Muscle of arm (tissue), 12 donors: ENCODE results near the gene TNRC6C. TPM values are rescaled to one million over a fixed set of nuclear protein-coding genes. Genes with fewer than 3 reads are reported as not detected.

Experiments used
- DNase-seq: peaks from one replicate; pipeline ENCODE4 v3.0.0-alpha.2; 2013
- polyA plus RNA-seq, 12 donors: library from polyadenylated mRNA; unstranded; fragments of 120-200 nt; gene quantifications; one replicate each; pipeline ENCODE4 v1.2.1, GENCODE V29; 2013; ENCODE audit not compliant: insufficient read length in 12 of 12

Gene TNRC6C
- polyA plus RNA-seq, 12 donors, result 7.7 to 15.5 (median 9.8) TPM; not detected in 1

DNA sequence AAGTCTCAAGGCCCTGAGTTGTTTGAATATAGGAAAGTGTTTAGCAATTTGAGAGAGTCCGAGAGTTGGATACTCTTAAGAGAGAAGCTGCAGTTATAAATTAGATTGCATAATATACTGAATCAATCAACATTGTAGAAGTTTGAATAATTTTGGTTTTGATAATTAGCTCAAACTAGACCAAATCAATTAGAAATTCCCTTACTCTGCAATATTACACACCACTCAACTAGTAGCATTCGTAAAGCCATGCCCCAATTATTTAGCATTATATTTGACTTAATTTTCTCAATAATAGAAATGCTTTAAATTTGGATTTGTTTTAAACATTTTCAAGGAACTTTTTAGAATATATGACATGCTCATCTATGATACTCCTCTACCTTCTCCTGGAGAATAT is 49.1 kb downstream of the TNRC6C start:
- no peak for DNase-seq

DNA sequence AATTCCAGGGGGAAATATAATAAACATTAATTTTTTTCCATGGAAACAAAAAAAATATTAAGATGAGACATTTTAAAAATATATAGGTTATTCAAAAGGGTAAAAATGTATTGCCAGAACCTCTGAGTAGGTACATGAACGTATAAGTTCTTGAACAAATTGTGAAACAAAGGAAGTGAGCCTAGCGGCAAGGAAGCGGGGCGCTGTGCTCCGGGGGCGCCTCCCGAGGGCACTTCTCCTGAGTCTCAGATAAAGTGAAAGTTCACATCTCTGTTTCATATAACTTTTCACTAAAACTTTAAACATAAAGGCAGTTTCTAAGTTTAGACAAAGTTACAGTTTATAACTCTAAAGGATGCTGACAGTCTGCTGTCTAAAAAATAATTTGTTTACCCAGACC is 52.3 kb downstream of the TNRC6C start:
- DNase-seq, result no peak

DNA sequence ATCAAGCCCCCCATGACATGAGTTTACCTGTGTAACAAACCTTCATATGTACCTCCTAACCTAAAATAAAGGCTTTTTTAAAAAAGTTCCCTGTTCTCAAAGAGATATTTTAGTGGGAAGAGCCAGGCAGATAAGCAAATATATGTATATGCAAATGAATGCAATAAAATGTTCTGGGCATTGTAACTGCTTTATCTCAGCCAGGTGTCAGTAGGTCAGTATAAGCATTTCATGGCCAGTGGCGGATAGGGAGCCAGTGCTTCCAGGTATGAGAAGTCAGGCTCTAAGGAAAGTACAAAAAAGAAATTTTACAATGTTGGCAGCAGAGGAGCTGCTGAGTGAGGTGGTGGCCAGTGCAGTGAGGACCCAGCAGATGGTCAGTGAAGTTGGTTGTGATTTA is 53.9 kb downstream of the TNRC6C start:
- DNase-seq, result no peak

DNA sequence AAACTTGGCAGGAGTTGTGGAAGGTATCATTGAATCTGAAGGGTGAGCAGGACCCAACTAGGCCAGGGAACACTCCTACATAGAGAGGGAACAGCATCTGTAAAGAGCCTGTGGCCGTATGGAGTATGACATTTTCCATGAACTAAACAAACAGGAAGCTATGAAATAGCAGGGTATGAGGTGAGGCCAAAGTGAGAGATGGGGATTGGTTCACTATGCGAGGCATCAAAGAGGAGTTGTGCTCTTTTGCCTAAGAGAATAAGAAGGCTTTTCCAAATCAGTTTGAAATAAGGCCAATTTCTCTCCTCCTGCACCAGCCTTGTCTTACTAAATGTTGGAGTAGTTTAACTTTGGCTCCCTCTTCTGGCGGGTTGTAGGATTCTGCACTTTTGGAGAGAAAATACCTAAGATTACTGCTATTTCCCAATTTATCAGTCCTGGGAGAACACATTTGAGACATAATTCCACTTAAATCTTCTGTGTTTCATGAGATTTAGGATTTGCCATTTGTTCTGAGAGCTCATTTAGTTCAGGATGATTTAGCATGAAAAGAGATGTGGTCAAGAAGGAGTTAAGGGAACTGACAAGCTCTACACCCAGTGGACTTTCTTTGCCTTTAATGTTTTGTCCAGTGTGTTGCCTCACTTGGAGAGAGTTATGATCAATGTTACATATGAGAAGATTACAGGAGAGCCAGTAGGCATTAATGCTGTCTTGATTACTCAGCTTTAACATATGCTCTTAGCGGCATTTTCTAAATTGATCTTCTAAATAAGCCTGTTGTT is 55.4 kb downstream of the TNRC6C start:
- peak; percentile 79 for DNase-seq

DNA sequence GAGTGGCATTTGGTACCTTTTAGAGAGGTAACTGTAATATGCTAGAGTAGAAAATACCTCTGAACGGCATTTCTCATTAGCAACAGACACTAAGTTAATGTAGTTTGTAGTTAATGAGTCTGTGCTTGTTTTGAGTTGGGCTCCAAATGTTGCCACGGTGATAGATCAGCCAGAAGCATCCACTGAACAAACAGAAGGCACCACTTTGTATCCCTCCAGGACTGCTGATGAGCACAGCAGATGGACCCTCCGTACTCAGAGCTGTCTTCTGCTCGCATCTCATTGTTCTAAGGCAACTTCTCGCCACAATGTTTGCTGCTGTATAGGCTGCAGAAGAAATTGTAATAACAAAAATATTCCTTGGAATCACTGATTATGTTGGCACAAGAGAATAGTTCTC is 56.1 kb downstream of the TNRC6C start:
- no peak for DNase-seq

DNA sequence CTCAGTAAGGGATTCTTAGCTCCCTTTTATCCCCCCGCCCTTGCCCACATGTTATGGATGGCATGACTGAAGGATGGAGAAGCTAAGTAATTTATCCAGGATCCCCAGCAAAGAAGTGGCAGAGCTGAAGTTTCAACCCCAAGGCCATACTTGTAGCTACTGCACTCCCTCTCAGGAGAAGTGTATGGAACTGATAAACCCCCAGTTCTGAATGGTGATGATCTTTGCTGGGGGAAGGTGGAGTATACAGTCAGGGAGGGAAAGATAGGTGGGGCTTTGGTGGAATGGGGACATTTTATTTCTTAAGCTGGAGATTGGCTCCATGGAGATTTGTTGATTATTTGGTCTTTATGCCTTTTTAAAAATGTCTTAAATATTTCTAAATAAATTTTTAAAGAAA is 58.3 kb downstream of the TNRC6C start:
- no peak for DNase-seq

DNA sequence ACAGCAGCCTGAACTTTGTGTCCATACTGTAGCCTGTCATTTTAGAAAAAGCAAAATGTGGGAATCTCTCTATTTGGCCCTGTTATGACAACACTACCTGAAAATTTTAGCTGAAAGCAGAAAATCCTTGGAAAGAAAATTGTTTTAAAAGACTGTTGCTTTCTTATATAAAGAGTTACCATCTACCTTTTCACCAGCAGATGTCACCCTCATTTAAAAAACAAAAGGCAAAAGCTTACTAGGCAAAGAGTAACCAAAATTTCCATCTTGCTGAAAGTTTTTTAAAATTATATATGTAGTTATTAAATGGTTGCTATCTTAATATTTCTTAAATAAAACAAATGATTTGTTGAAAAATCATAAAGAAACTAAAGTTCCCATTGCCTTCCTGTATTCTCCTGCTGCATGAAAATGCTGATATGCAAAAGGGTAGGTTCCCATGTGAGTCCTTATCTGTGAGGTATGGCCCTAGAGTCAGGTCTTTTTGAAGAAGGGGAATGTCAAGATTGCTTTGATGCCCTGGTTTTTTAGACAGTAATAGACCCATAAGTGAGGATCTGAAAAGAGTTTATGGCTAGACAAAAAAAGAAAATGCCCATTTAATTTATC is 61.0 kb downstream of the TNRC6C start:
- DNase-seq, result peak; percentile 38

DNA sequence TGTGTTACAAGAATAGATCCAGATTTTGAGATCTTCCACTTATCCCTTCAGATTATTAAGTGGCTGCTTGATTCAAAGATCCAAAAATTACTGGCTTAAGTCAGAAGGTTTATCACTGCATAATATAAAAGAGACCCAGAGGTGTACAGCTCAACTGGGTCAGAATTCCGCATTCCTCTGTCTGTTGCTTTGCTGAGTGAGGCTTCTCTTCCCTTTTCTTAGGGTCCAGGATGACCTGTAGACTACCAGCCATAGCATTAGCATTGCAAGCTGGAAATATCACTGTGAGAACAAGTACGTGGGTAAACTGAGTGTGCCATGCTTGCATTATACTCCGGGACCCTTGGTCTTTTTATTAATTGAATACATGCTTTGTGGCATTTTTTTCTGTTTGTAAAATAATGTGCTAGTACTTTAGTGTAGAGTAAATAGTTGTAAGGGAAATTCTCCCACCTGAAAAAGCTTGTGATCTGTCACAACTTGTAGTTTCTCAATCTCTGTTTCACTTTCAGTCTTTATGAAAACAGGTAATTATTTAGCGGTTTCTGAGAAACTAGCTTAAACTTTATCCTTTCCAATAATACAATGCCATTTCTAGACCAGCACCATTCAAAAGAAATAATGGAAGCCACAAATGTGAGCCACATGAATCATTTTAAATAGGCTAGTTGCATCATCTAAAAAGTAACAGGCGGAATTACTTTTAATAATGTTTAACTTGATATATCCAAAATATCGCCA is 61.6 kb downstream of the TNRC6C start:
- no peak for DNase-seq

DNA sequence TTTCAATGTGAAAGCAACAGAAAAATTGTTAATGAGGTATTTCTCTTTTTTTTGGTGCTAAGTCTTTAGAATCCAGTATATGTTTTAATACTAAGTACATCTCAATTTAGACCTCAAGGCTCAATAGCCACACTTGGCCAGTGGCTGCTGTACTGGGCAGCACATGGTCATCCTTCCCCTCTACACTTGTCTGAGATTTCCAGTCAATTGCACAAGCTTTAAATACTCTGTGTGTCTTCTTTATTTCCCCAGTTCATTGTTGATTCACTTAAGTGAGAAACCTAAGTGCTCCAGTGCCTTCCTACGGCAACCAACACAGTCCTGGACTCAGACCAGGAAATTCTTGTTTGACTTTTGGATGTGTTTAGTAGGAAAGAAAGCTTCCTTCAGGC is 62.2 kb downstream of the TNRC6C start:
- no peak for DNase-seq

DNA sequence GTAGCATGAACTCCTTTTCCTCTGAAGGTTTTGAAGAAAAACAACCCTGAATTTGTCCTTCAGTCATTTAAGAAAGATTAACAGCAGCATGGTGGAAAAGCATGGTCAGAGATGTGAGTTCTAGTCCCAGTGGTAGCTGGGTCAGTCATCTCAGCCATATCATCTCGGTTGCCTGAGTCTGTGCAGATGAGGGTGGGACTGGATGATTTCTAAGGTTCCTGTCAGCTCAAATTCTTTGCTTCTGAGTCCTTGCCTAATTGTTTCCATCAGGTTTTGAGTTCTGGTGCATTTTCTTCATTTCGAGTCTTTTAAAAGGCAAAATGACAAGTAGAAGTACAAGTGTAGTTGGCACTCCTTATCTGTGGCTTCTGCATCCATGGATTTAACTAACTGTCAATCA is 63.9 kb downstream of the TNRC6C start:
- DNase-seq, result no peak

DNA sequence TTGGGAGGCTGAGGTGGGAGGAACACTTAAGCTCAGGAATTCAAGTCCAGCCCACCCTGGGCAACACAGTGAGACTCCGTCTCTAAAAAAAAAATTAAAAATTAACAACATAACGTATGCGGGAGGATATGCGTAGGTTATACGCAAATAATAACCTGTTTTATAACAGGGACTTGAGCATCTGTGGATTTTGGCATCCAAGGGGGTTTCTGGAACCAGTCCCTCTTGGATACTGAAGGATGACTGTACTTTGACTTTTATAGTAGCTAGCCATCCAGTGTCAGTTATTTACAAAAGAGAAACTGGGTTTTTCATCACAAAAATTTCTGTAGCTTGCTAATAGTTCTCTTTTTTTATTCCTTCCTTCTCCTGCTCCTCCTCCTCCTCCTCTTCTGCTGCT is 64.5 kb downstream of the TNRC6C start:
- DNase-seq, result no peak

DNA sequence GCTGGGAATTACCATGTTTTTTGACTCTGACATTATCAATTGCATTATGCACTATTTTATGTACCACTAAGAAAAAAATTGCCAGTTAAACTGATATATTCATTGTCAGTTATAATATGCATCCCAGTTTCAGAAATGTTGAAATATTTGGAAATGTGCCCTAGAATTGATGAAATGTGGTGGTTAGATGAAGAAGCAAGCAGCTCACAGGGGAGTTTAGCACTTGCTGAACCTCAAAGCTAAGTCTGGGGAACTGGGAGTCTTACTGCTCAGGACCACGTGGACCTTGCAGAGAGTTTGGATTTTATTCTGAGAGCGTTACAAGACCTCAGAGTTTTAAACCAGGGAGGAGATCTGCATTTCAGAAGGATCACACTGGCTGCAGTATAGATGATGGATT is 67.9 kb downstream of the TNRC6C start:
- no peak for DNase-seq

DNA sequence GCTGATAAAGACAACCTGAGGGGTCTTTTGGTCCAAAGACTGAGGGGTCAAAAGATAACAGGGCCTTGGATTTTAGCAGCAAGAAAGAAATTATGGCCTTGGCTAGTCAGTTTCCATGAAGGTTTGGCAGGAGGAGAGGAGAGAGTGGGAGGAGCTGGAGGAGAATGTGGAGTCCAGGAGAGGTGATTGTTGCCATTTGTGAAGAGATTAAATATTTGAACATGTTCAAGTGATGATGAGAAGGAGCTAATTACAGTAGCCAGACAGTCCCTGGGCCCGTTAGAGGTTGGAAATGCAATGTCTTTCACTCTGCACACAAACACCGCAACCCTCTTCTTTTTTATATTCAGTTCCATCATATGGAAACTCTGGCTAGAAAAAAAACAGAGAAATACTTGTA is 68.6 kb downstream of the TNRC6C start:
- DNase-seq, result no peak

DNA sequence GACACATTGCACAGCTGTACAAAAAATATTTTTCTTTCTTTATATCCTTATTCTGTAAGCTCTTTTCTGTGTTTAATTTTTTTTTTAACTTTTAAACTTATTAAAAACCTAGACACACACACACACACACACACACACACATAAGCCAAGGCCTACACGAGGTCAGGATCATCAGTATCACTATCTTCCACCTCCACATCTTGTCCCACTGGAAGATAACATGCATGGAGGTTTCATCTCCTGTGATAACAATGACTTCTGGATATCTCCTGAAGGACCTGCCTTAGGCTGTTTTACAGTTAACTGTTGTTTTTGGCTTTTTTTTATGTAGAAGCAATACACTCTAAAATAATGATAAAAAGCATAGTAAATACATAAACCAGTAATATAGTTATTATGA is 71.2 kb downstream of the TNRC6C start:
- no peak for DNase-seq

DNA sequence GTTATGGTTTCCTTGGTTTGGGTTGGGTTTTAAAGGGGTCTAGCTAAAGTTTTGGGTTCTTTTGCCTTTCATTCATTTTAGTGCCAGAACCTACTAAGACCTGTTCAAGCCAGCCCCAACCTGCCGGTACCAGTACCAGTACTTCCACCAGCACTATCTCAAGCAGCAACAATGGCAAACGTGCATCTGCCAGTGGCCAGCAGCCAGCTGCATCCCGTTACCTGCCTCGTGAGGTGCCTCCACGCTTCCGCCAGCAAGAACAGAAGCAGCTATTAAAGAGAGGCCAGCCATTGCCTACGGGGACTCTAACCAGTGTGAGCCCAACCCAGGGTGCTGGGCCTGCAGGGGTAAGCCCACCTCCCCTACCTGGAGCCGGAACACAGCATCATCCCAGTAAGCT is 72.9 kb downstream of the TNRC6C start:
- no peak for DNase-seq

DNA sequence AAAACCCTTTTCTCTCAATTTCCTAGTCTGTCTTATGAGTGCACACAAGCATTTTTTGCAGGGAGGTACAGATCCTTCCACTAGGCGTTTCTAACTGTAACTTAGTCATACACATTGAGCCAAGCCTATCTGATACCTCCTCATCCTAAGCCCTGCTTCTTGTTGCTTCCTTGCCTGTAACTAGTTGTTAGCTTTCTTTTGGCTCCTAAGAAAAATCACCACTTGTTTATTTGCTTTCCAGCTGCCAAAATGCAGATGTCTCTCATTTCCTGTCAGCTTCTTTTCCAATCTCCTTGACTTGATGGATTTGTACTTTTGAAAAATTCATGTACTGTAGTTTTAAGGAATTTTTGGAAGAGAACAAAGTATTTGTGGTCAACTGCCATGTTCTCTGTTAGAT is 73.7 kb downstream of the TNRC6C start:
- DNase-seq, result no peak

DNA sequence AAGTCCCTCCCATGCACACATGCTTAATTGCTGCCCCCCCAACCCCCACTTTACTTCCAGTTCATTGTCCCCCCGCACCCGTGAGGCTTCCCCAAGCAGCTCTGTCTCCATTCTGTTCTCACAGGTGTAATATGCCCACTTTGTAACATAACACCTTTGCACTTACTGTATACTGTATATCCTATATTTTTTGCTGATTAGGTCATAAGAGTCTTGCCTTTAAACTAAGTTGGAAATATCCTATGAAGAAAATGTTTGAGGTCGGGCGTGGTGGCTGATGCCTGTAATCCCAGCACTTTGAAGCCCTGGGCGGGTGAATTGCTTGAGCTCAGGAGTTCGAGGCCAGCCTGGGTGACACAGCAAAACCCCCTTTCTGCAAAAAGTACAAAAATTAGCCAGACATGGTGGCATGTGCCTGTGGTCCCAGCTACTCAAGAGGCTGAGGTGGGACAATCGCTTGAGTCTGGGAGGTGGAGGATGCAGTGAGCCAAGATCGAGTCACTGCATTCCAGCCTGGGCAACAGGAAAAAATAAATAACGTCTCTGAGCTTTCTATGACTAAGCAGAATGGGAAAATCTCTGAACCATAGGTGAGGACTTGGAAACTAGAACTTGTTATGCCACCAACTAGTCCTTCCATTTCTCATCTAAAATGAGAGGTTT is 76.1 kb downstream of the TNRC6C start:
- DNase-seq, result no peak

DNA sequence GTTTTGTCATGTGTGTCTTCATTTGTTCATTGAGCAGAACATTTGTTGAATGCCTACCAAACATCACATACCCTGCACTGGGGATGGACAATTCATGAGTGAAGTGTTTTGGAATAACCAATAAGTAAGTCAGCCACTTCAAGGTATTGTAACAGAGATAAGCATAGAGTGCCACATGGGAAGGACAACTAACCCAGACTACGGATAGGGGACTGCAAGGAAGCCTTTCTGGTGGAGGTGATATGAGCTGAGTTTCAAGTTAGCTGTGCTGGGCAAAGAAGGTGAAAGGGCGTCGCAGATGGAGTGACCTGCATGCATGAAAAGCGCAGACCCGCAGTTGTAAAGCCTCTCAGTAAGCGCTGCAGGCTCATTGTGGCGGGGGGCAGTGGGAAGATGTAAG is 78.8 kb downstream of the TNRC6C start:
- no peak for DNase-seq

DNA sequence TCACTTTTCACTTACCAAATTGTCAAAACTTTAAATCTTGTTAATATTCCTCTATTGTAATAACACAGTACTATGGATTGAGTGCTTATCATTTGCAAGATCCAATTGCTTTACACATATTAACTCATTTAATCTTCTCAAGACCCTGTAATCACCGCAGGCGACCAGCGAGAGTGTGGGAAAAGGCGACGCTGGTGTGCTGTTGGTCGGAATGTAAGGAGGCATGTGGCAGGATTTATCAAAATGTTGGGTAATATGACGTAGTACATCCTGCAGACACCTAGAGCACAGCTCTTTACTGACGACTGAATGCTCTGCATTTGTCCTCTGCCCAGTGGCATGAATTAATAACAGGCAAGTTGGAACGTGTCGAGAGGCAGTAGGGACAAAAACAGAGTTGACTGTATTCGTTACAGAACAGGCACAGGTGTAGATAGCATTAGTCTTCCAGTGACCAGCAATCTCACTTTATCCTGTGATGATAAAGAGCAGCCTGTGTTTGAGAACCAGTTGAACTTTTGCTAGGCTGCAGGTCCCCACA is 80.3 kb downstream of the TNRC6C start:
- DNase-seq, result no peak

DNA sequence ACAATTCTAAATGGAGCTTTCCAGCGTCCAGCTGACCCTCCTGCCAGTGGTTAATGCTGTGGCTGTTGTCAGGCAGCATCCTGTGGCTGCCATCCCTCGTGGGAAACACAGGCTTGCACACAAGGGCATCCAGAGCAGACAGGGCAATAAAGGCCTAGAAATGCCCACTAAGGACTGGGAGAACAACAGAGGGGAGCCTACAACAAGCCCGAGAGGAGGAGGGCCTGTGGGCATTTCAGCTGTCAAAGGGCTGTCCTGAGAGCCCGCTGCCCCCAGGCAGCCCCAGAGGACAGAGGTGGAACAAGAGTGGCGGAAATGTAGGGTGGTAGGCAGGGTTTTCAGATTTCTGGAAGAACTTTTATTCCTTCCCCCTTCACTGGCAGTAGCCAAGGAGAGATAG is 81.1 kb downstream of the TNRC6C start:
- no peak for DNase-seq

DNA sequence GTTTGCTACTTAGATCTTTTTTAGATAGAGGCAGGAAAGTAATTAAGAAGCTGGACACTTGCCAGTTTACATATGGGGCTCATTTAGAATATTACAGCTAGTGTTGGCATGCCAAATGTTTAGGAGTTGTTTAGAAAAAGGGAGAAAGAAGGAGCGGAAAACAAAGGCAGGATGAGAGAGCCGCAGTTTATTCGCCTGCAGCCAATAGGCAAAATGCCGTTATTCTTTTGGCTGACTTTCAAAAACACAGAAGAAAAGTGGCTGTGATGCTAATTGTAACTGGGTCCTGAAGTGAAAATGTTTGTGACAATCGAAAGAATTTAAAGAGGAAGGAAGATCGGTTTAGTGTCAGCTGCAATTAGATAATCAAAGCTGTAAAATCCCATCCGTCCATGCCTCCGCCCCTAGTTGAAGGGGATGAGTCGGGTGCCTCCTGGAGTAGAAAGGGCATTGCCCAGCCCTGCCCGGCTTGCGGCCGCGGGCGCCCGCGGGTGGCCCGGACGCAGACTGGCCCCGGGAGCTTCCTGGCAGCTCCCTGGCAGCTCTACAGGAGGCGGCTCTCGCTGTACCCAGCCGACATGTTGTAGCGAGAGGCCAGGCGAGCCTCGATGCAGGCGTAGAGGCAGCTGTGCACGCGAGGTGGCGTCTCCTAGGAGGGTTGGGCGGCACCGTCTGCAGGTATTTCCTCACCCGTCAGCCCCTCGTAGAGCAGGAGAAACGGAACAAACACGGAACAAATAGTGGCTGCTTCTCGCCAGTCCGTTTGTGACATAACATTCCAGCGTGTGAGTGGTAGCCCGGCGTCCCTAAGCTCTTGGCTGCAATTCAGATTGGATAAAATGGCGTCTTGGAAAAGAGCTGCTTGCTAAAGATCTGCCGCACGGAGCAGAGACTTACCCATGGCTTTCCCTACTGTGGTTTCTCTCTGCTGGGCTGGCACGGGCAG is 82.2 kb downstream of the TNRC6C start:
- DNase-seq, result peak; percentile 57
